A549 (cell line): ENCODE results near the gene TLR3.

Source experiments
- CHD2 ChIP-seq: fragments of 150-350 bp; IDR thresholded peaks from 2 replicates; pipeline ENCODE4 v1.6.1; 2014; ENCODE audit warnings: low read length; ENCODE audit not compliant: partially characterized antibody
- EP300 ChIP-seq, 2 experiments: fragments of >200 bp; sonication (Bioruptor Twin); formaldehyde crosslinking; IDR thresholded peaks; 2 replicates in 1 of 2; 3 replicates in 1 of 2; pipeline ENCODE4 v1.6.1; 2016 to 2017
- FOSB ChIP-seq: fragments of 250-450 bp; sonication (Bioruptor Pico); IDR thresholded peaks from 2 replicates; pipeline ENCODE4 v1.5.0; 2020; ENCODE audit warnings: mild to moderate bottlenecking, moderate library complexity
- PHF8 ChIP-seq: fragments of 200-600 bp; sonication (generic); IDR thresholded peaks from 2 replicates; pipeline ENCODE4 v1.6.1; 2016; ENCODE audit warnings: low read depth, mild to moderate bottlenecking, antibody characterized with exemption, moderate library complexity, borderline replicate concordance
- POLR2A ChIP-seq: IDR thresholded peaks from 2 replicates; pipeline ENCODE4 v1.6.1; 2012; ENCODE audit warnings: mild to moderate bottlenecking, low read length
- SMC3 ChIP-seq: fragments of >200 bp; sonication (Bioruptor Twin); formaldehyde crosslinking; IDR thresholded peaks from 3 replicates; pipeline ENCODE4 v1.6.1; 2018; ENCODE audit warnings: inconsistent platforms
- TF ChIP-seq, protein P1 (sequence below): fragments of >200 bp; sonication (Bioruptor Twin); formaldehyde crosslinking; IDR thresholded peaks from 3 replicates; pipeline ENCODE4 v1.5.1; 2016
- TF ChIP-seq, protein P2 (sequence below): IDR thresholded peaks from 2 replicates; pipeline ENCODE4 v1.6.1; 2012

DNA sequence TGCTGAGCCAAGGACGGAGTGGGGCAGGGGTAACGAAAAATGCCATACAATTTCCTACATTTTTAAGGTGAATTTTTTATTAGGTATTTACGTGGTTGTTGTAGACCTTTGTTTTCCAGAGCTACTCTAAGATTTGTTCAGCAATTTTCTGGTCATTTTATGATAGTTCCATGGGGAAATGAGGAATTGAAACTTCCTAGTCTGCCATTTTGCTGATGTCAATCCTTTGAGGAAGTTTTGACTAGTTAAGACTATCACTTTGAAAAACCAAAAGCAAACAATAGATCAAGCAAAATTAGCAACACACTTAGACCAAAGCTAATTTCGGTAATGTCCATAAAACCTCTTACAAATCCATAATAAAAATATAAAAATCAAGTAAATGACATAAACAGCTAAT is 7.0 kb upstream of the TLR3 start:
- TF ChIP-seq EP300 (IDR thresholded peaks at IDR 0.05) (no peak), PHF8 (no peak), FOSB (no peak), POLR2A (no peak), CHD2 (no peak), SMC3 (no peak)
- TF ChIP-seq, protein P1, sequence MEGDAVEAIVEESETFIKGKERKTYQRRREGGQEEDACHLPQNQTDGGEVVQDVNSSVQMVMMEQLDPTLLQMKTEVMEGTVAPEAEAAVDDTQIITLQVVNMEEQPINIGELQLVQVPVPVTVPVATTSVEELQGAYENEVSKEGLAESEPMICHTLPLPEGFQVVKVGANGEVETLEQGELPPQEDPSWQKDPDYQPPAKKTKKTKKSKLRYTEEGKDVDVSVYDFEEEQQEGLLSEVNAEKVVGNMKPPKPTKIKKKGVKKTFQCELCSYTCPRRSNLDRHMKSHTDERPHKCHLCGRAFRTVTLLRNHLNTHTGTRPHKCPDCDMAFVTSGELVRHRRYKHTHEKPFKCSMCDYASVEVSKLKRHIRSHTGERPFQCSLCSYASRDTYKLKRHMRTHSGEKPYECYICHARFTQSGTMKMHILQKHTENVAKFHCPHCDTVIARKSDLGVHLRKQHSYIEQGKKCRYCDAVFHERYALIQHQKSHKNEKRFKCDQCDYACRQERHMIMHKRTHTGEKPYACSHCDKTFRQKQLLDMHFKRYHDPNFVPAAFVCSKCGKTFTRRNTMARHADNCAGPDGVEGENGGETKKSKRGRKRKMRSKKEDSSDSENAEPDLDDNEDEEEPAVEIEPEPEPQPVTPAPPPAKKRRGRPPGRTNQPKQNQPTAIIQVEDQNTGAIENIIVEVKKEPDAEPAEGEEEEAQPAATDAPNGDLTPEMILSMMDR, result no peak
- TF ChIP-seq, protein P2, sequence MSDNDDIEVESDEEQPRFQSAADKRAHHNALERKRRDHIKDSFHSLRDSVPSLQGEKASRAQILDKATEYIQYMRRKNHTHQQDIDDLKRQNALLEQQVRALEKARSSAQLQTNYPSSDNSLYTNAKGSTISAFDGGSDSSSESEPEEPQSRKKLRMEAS, result no peak
